GM21717 (cell line): ENCODE data around the gene AQP6.
A peak's percentile ranks its signal among the peaks of the same experiment; 100 is the strongest.
"Not testable (repeated sequence)": the region's sequence is repeated elsewhere in the genome, so short reads cannot be mapped to it uniquely, and the experiment has no call there.

Experiments used
- ATAC-seq: cut with Tn5 transposase; IDR thresholded peaks from one replicate; pipeline ENCODE4 v1.9.1; 2021; ENCODE audit warnings: mild to moderate bottlenecking, moderate library complexity; ENCODE audit not compliant: unreplicated experiment

AQP6 gene

DNA sequence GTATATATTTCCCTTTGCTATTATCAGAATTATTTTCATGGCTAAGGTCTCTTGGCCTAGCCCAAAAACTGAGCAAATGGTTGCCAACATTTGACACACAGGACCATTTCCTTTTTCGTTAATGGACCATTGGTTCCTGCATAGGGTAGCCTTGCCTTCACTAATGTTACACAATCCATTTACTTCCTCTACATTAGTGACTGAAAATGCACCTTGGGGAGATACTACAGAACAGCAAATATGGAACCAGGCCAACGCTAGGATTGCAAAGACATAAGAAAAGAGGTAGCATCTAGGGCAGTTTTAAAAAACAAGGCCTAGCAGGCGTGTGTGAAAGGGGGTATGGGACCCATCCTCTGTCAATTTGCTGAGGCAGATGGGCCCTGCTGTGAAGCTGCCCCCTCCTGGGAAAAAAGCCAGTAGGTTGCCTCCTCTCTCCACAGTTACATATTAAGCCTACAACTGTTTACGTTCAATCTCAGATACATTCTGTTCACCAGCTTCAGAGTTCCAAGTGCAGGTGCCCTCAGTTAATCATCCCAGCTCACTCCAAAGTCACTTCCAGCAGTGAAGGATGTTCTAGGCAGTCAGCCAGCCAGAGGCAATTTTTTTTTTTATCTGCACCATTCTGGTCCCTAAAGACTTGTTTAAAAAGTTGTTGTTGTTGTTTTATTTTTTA, 15.0 kb downstream of the AQP6 start:
- no peak for ATAC-seq

DNA sequence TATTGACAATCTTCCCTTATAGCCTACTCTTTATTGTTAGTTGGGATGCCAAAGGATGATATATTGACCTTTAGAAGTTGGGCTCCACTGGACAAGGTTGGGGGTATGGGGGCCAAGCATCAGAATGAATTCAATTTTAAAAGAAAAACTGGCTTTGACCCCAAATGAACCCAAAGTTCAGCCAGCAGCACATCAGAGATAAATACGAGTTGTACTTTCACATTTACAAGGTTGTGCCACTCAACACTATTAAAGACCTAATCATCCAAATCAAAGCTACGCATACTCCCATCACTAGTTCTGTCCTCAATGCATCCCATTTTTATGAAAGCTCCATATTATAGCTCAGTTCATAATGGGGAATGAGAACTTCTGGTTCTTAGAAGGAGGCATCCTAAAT, 16.7 kb downstream of the AQP6 start:
- ATAC-seq = not testable (repeated sequence)

DNA sequence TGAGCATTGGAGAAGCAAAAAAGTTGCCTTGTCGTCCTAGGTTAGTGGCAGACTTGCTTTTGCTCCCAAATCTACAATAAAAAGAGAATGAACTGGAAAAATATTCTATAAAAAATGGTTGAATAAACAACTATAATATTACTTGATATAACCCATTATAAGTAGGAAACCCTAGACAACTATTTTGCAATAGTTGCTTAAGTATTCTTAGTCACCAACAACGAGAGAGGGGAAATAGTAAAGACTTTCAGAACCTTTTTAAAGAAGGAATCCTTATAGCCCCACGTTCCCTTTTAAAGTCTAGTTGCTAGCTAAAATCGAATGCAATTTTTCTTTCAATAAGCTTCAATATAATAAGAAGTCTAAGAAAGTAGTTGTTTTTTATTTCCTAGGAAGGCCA, 17.5 kb downstream of the AQP6 start:
- no peak for ATAC-seq

DNA sequence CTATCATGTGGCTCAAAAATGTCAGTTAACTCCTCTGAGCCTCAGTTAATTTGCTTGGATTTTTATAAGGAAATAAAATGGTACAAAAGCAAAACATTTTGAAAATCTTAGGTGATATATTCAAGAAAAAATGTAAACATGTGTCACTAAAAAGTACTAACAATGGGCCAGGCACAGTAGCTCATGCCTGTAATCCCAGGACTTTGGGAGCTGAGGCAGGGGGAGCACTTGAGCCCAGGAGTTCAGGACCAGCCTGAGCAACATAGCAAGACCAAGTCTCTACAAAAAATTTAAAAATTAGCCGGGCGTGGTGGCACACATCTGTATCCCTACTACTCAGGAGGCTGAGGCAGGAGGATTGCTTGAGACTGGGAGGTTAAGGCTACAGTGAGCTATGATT, 25.7 kb downstream of the AQP6 start:
- no peak for ATAC-seq

DNA sequence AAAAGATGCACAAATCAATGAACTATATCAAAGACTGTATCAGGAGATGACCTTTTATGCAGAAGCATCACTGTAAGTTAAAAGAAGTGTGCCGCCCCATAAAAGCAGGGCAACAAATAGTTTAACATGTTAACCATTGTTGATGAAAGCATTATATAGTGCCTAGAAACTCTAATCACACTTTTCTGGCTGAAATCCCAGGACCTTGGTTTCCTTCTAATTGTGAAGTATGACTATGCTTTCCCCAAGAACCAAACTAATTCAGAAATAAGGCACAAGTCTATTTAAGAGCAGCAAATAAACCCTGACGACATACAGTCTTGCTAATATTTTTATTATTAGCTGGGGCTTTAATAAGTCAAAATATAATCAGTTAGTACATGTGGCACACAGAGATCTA, 30.8 kb downstream of the AQP6 start:
- ATAC-seq = no peak

DNA sequence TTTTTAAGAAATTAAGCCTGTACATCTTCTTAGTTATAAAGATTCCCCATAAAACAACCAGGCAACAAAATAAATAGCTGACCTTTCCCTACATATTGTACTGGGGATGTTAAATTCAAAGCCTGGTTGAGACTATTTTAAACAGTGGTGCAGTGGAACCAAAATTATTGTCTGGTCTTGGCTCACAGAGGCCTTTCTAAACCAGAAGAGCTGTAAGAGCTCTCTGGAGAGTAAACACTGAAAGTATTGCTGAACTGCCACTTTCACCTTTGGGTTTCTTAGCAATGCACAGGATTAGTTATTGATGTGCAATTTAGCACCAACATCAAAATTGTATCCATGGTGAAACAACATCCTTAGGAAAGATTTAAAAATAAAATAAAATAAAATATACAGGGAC, 31.9 kb downstream of the AQP6 start:
- no peak for ATAC-seq

DNA sequence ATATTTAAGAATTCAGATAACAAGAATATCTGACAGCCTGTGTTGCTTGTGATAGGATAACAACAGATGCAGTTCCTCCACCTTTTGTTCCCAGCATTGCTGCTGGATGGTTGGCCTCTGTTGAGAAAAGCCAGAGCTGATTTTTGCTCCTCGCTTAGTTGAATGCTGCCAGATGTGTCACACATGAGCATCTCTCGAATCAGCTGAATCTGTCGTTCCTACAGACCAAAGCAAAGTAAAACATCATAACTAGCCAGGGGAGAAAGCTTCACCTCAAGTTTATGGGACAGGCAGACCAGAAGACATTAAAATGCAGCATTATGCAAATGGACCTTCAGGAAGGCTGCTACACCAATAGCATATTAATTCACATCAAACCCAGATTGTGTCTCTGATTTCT, 32.4 kb downstream of the AQP6 start:
- no peak for ATAC-seq

DNA sequence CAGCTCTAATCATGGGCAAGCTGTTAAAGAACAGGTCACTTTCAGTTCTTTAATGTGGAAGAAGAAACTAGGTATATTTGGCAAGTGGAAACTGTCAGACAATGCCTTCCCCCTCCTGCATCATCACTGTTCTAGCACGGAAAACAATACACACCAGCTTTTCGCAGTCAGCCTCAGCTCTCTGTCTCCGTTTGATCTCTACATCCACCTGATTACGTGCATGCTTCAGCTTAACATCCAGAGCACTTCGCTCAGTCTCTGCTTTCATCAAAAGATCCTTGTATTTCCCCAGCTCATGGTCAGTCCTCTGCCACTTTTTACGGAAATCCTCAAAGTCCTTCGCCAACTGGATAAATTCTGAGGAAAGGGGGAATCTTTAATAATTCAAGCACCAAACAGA, 33.5 kb downstream of the AQP6 start:
- ATAC-seq = no peak

DNA sequence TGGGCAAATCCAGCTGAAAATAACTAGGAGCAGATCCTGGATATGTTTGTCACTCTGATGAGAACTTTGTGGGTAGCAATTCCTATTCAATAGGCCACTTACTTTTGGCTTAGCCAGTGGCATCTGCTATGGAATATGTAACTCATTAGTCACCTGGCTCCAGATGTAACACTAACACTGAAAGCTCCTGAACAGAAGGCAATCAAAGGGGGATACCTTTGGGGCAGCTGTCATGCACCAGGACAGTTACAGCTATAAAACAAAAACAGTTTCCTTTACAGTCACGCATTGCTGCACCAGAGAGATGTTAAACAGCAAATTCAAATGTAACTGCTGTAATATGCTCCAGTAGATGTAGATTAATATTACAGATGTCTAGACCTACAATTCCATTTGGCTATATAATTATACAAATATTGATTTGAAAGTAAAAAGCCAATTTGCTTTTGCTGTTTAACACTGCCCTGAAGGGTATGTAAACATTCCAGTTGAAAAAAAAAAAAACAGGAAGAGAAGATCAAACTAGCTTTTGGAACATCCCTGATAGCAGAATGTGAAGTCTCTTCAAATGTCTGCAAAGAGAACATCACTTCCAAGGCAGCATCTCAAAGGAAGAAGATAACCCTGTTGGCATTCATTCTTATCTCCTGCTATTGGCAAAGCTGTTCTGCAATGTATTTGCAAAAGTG, 34.2 kb downstream of the AQP6 start:
- ATAC-seq = no peak

DNA sequence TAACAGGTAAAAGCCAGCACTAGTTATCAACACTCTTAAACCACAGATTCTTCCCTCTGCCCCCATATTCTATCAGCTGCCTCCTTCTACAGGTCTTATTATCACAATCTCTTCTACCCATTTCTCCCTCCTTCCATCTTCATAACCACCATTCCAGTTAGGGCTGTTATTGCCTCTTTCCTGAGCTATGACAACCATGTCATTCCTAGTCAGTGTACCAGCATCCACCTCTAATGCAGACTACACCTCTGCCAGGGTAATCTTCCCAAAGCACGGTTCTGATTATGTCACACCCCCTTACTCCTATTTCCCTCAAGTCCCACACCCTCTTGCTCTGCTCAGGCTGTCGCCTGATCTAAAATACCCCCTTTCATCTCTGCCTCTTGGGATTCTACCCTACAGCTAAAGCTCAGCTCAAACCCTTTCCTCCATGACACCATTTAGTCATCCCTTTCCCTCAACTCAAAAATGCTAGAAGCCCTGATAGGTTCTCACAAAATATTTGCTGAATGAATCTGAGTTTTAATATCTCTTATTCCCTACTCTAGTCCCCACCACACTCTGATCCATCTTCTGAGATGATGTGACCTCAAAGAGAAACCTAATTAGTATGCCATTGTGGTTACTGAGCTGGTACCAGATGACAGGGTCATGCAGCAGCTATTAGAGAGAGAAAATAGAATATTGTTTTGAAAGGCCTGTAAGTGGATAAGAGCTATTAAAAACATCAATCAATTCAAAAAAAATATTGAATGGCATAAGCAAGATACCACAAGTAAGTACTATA, 40.8 kb downstream of the AQP6 start:
- ATAC-seq = no peak

DNA sequence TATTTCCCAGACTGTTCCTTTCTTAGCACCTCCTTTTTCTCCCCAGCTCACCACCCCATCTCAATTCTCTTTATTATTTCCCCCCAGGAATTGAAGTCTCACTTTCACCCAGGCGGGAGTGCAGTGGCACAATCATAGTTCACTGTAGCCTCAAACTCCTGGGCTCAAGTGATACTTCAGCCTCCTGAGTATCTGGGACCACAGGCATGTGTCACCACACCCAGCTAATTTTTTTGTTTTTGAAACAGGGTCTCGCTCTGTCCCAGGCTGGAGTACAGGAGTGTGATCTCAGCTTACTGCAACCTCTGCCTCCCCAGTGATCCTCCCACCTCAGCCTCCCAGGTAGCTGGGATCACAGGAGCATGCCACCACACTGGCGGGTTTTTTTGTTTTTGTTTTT, 41.6 kb downstream of the AQP6 start:
- no peak for ATAC-seq

DNA sequence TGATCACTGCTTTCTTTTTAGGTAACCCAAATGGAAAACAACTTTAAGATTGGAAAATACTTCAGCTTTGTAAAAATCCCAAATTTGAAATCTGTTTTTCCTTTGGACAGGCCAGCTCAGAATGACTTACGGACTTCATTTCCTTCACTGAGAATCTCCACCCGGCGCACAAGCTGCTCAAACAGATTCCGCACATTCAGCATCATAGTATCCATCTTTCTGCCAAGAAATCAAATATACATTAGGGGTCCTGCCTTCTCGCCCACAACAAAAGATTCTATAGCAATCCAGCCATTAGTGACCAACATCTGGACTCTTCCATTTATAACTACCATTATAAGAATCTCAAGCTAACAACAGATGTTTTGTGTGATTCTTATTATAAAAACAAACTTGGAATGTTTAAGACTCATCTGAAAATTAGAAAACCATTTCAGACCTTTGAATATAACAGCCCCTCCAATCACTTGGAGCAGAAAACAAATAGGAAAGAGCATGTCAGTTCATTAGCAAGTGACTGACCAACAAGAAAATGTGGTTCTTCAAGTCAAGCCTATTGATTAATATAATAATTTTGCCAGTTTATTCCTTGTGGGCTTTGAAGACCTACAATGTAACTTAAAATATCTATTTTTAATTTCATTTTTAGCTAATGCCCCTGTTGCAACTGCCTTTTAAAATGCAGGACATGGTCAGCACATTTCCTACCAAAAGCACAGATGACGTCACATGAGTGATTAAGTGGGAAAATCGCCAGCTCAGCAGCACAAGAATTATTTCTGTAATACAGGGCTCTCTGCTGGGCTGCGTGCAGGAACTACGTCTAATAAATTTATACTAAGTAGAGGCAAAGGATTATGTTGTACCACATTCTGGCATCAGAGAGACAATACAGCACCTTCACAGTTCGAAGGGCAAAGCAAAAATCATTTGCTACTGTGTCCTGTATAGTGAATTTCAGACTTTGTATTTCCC, 44.0 kb downstream of the AQP6 start:
- no peak for ATAC-seq

DNA sequence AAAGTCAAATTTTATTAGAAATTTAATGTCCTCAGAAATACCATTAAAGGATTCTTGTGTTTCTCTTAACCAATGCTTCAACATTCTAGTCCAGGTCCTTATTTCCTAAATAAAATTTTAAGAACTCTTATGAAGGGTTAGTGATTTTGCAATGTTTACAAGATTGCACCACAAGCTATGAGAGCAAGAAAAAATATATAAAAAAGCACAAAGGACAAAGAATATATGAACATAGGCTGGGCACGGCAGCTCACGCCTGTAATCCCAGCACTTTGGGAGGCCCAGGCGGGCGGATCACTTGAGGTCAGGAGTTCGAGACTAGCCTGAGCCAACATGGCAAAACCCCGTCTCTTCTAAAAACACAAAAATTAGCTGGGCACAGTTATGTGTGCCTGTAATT, 44.9 kb downstream of the AQP6 start:
- ATAC-seq = no peak

DNA sequence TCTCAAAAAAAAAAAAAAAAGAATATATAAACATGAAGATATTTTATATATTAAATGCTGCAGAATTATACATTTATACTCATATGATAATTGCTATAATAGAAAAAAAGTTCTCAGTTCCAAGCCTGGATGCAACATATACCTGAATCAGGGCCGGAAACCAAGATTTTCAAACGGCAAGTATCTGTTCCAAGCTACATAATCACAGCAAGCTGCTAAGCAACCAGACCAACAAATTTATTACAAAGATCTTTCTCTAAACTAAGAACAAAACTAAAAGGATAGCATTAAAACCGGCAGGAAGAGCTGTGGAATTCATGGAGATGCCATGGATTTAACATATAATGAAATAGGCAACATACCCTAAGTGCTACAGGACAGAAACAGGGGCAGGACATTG, 45.4 kb downstream of the AQP6 start:
- ATAC-seq = no peak

DNA sequence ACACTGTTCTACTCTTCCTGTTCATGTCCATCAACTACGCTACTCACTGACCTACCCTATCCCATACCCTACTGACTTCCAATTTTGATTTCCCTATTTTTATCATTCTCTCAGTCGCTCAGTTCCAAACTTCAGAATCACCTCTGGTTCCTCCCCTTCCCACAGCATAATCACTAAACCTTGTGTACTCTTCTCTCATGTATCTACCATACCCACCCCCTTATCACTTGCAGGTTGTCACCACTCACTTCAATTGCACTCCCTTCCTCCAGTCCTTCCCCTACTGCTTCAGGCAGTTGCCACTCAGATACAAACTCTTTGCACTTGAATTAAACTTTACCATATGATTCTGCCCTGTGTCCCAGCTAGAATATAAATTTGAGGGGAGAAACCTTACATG, 46.2 kb downstream of the AQP6 start:
- no peak for ATAC-seq

DNA sequence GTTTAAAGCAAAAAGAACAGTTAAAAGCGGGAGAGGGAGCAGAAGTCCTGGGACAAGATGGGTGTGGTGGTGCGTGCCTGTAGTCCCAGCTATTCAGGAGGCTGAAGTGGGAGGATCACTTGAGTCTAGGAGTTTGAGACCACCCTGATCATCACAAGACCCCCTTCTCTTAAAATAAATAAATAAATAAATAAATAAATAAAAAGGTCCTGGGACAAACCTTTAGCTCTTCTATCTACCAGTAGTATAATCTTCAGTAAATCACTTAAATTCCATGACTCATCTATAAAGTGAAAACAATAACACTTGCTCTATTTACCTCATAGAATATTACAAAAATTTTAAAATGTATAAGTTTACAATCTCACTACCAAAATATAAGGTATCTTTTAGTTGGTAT, 46.8 kb downstream of the AQP6 start:
- ATAC-seq = no peak

DNA sequence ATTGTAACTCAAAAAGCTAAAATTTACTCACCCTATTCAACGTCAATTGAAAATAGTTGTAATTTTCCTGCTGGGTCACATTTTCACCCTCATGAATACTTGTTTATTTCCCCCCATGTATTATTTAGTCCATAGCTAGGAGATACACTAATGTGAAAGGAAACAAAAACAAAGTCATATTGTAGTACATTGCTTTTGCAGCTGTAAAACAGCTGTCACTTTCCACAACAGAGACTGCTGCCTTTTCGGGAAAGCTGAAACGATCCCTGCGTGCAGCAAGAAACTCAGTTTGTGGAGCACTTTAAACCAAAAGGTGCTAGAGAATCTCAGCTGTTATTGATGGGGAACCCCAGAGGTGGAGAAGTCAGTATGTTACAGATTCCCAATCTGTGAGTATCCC, 48.3 kb downstream of the AQP6 start:
- no peak for ATAC-seq

DNA sequence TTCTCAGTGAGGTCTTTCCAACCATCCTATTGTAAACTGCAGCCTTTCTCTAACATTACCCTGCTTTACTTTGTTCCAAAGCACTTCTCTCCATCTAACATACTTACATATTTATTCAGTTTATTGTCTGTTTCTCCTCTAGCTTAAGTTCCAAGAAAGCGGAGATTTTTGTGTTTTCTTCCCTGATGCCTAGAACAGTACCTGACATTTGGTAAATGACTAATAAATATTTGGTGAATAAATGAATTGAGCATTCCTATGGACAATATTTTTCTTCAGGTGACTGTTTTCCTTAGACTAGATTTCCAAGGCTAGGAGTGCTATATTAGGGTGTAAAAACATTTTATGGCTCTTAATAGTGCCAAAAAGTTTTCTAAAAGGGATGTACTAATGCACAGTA, 50.2 kb downstream of the AQP6 start:
- ATAC-seq = no peak

DNA sequence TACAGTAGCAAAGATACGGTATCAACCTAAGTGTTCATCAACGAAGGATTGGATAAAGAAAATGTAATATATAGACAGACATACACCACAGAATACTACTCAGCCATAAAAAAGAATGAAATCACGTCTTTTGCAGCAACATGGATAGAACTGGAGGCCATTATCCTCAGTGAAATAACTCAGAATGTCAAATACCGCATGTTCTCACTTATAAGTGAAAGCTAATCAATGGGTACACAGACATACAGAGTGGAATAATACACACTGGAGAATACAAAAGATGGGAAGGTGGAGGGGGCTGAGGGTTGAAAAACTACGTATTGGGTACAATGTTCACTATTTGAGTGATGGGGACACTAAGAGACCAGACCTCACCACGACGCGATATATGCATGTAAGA, 51.5 kb downstream of the AQP6 start:
- ATAC-seq = no peak

DNA sequence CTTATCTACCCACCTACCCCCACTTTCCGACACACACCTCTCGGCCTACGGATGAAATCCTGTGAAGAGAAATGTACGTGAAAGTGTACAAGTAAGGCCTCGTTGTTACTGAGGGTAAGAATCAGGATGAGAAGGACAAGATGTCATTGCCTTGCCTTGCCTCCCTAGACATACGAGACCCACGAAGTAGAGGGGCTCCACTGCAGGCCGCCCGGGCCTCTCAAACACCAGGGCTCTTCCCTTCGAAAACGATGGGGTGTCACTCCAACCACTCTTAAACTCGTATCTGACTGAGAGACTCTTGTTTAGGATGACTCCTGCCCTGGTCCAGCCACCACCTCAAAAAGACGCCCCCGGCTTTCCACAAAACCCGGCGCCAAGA, 52.0 kb downstream of the AQP6 start:
- peak; percentile 19 for ATAC-seq
